ENCODE data around the gene TTF1. TPM values are rescaled to one million over a fixed set of nuclear protein-coding genes. Genes with fewer than 3 reads are reported as not detected.

Gene TTF1
- total RNA-seq, 2 donors from 2014 or later: 11.4 to 13.3 TPM

- H3K27ac ChIP-seq: no peak overlapping the region
- H3K9me3 ChIP-seq: no peaks in the 10 kb centered on the region
- no peaks in the 10 kb centered on the region for H3K36me3 ChIP-seq
- no peak for DNase-seq (ENCODE audit: low spot score)
- intact Hi-C loops (cut with DNase I): no loop called here
- H3K4me3 ChIP-seq: no peak overlapping the region
- H3K4me1 ChIP-seq (replicated peaks): no peaks in the 10 kb centered on the region
- no peaks in the 10 kb centered on the region for H3K27me3 ChIP-seq (replicated peaks; ENCODE audit: insufficient read depth)
- TF ChIP-seq CTCF (IDR thresholded peaks at IDR 0.05) (no peak), POLR2AphosphoS5 (IDR thresholded peaks at IDR 0.05) (no peak), POLR2A (IDR thresholded peaks at IDR 0.05) (no peak)
- 100% methylated on average over 3 of the region's 3 CpGs for WGBS
Measured at GRCh38 chr9:132446887-132447286, 40.2 kb upstream of the TTF1 start.

GRCh38 chr9:132443951-132444607 lies 37.4 kb upstream of the TTF1 start:
- no peaks in the 10 kb centered on the region for H3K27me3 ChIP-seq (replicated peaks; ENCODE audit: insufficient read depth)
- intact Hi-C loops (cut with DNase I): no loop called here

GRCh38 chr9:132441404-132441803 lies 34.8 kb upstream of the TTF1 start:
- intact Hi-C loops (cut with DNase I): no loop called here
- no peaks in the 10 kb centered on the region for H3K36me3 ChIP-seq
- H3K27ac ChIP-seq: no peak overlapping the region
- TF ChIP-seq POLR2A (IDR thresholded peaks at IDR 0.05): no peak
- no peak for TF ChIP-seq CTCF (IDR thresholded peaks at IDR 0.05)
- TF ChIP-seq POLR2AphosphoS5 (IDR thresholded peaks at IDR 0.05): no peak
- no peak overlapping the region for H3K4me3 ChIP-seq
- H3K4me1 ChIP-seq (replicated peaks): no peaks in the 10 kb centered on the region
- no peaks in the 10 kb centered on the region for H3K9me3 ChIP-seq
- DNase-seq (ENCODE audit: low spot score): no peak
- no peaks in the 10 kb centered on the region for H3K27me3 ChIP-seq (replicated peaks; ENCODE audit: insufficient read depth)
- WGBS: 46% methylated on average over 10 of the region's 10 CpGs

More at GRCh38 chr9:132443951-132444607, 37.4 kb upstream of the TTF1 start:
- TF ChIP-seq POLR2A (IDR thresholded peaks at IDR 0.05): no peak
- TF ChIP-seq CTCF (IDR thresholded peaks at IDR 0.05): no peak
- no peak for TF ChIP-seq POLR2AphosphoS5 (IDR thresholded peaks at IDR 0.05)
- 58% methylated on average over 10 of the region's 10 CpGs for WGBS
- Histone ChIP-seq H3K27ac (no peak overlapping the region), H3K4me1 (replicated peaks) (no peaks in the 10 kb centered on the region), H3K36me3 (no peaks in the 10 kb centered on the region), H3K9me3 (no peaks in the 10 kb centered on the region), H3K4me3 (no peak overlapping the region)
- DNase-seq (ENCODE audit: low spot score): no peak

- Histone ChIP-seq H3K9me3 (no peaks in the 10 kb centered on the region), H3K36me3 (no peaks in the 10 kb centered on the region), H3K4me3 (no peak overlapping the region), H3K27me3 (replicated peaks; ENCODE audit: insufficient read depth) (no peaks in the 10 kb centered on the region), H3K4me1 (replicated peaks) (no peaks in the 10 kb centered on the region), H3K27ac (no peak overlapping the region)
- TF ChIP-seq POLR2AphosphoS5 (IDR thresholded peaks at IDR 0.05): no peak
- TF ChIP-seq POLR2A (IDR thresholded peaks at IDR 0.05): no peak
- no peak for TF ChIP-seq CTCF (IDR thresholded peaks at IDR 0.05)
- 80% methylated on average over 6 of the region's 6 CpGs for WGBS
- DNase-seq (ENCODE audit: low spot score): no peak
- intact Hi-C loops (cut with DNase I): no loop called here
Measured at GRCh38 chr9:132440735-132441134, 34.1 kb upstream of the TTF1 start.

DNA sequence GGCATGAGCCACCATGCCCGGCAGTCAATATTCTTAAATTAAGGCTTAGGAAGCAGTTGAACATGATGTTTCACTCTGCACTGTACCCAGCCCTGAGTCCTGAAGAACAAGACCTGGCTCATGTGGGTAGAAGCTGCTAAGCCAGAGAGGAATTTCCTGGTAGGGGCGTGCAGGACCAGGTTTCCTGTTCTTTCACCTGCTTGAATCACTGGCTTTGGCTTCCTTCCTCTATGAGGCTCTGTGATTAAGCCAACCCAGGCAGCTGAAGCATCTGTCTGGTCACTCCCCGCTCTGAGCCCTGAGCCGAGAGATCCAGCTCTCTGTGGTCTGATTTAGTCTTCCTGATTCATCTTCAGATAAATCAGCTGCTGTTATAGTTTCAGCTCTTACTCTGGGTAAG lies 32.5 kb upstream of the TTF1 start:
- H3K4me3 ChIP-seq: no peak overlapping the region

More for the DNA sequence above, 32.5 kb upstream of the TTF1 start:
- Histone ChIP-seq H3K9me3 (no peaks in the 10 kb centered on the region), H3K4me1 (replicated peaks) (no peaks in the 10 kb centered on the region), H3K27me3 (replicated peaks; ENCODE audit: insufficient read depth) (no peaks in the 10 kb centered on the region), H3K27ac (no peak overlapping the region), H3K36me3 (no peaks in the 10 kb centered on the region)
- 84% methylated on average over 4 of the region's 4 CpGs for WGBS
- TF ChIP-seq POLR2A (IDR thresholded peaks at IDR 0.05): no peak
- no peak for TF ChIP-seq CTCF (IDR thresholded peaks at IDR 0.05)
- no peak for TF ChIP-seq POLR2AphosphoS5 (IDR thresholded peaks at IDR 0.05)
- no peak for DNase-seq (ENCODE audit: low spot score)
- intact Hi-C loops (cut with DNase I): no loop called here
